ENCODE results near the gene CANT1.

- TF ChIP-seq CTCF (IDR thresholded peaks at IDR 0.05) (no peak), POLR2A (IDR thresholded peaks at IDR 0.05) (no peak)
Measured at GRCh38 chr17:79000396-79001189, 9.0 kb downstream of the CANT1 start.
